ENCODE measurements around the gene CCDC24.

CCDC24 gene

GRCh38 chr1:43980255-43981134, 10.9 kb upstream of the CCDC24 start:
- DNase-seq (ENCODE audit: low spot score), result no peak

- no peak for DNase-seq (ENCODE audit: low spot score)
Measured at GRCh38 chr1:43981135-43981491, 10.3 kb upstream of the CCDC24 start.

DNA sequence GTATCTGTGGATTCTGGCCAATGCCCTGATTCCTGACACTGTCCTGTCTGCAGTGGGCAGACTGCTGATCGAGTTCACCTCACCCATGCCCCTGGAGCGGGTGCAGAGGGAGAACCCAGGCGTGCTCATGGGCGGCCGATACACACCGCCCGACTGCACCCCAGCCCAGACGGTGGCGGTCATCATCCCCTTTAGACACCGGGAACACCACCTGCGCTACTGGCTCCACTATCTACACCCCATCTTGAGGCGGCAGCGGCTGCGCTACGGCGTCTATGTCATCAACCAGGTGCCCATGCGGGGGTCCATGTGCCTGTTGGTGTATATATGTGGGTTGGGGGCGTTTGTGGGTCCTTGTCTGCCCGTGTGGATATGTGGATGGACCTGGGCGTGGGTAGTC, 9.8 kb upstream of the CCDC24 start:
- no peak for DNase-seq (ENCODE audit: low spot score)

DNA sequence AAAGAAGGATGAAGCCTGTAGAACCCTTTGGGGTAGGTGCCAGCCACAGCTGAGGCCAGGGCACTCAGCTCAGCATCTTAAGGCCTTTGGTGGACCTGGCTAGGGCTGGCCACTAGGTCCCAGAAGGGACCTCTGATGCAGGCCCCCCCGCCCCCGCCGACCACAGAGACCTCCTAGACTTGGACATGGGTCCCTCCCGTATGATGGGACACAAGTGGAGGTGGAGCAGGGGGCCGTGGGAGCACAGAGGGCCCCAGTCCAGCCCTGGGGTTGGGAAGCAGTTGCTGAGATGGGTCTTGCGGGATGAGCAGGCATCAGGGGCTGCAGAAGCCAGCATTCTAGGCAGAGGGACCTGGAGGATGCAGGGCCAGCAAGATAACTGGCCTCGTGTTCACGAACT, 9.2 kb upstream of the CCDC24 start:
- no peak for DNase-seq (ENCODE audit: low spot score)

DNA sequence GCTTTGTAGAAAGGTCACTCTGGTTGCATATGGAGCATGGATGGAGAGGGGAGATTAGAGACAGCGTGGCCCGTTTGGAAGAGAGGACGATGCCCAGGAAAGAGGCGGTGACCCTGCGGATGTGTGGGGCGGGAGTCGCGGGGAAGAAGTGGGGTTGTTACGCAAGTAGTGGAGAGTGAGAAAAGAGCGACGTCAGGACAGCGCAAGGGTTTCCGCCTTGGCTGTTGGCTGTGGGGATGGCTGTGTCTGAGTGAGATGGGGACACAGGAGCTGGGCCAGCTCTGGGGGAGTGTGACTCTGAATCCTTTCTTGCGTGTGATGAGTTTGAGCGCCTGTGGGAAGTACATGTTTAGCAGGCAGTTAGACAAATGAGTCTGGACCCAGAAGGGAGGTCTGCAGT, 8.6 kb upstream of the CCDC24 start:
- DNase-seq (ENCODE audit: low spot score), result no peak

GRCh38 chr1:43983253-43983899, 8.0 kb upstream of the CCDC24 start:
- no peak for DNase-seq (ENCODE audit: low spot score)

DNA sequence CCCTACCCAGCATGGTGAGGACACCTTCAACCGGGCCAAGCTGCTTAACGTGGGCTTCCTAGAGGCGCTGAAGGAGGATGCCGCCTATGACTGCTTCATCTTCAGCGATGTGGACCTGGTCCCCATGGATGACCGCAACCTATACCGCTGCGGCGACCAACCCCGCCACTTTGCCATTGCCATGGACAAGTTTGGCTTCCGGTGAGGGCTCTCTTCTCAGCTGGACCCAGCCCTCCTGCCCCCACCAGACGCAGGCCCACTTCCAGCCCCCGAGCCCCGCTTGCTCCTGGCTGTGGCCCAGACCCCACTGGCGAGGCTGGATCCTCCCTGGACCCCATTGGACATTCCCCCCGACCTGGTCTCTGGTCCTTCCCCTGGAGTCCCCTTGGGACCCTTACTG, 6.5 kb upstream of the CCDC24 start:
- DNase-seq (ENCODE audit: low spot score), result no peak

DNA sequence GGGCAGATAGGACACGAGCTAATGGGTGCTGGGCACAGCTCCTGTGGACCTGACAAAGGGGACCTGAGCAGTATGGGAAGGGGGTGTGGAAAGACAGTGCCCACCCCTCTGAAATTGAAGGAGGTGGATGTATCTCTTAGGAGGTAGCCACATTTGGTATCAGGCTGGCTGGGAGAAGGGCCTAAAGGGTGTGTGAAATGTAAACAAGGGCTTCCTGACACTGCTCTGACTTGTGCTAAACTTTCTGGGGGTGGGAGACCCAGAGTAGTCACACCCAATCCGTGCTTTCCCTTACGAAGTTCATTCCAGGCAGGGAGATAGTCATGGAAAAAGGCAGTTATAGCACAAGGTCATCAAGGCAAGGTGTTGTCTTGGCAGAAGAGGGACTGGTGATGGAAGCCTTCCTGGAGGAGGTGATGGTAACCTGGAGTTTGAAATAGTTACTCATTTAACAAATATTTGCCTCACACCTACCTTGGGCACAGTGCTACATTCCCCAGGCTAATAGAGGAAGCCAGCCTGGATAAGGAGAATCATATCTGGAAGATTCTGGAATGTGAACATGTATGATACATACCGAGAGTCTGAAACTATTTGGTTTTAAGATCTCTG, 5.3 kb upstream of the CCDC24 start:
- no peak for DNase-seq (ENCODE audit: low spot score)

- DNase-seq (ENCODE audit: low spot score), result no peak
Measured at GRCh38 chr1:43986712-43987111, 4.7 kb upstream of the CCDC24 start.

DNA sequence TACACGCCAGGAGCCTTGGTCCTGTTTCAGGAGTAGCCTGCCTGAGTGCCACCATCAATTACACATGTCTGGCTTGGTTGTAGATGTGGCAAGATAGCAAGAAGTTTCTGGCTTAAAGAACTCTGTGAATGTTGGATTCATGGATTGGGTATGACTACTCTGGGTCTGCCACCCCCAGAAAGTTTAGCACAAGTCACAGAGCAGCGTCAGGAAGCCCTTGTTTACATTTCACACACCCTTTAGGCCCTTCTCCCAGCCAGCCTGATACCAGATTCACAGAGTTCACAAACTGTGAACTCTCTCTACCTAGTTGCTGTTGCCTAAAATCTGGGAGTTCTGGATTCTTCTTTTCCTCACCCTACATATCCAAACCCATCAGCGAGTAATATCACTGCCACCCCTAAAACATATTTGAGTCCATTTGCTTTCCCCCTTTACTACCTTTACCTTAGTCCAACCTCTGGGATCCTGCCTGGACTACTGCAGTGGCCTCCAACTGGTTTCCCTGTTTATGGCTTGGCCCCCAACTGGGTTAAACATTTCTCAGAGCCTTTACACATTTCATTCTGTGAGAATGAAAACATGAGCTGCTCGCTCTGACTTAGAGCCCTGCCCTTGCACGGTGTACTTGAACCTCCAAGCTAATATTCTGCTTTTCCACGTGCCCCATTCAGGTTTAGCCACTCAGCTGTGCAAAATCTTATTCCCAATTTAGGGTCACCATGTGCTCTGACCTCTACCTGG, 4.1 kb upstream of the CCDC24 start:
- DNase-seq (ENCODE audit: low spot score), result no peak

- no peak for DNase-seq (ENCODE audit: low spot score)
Measured at GRCh38 chr1:43990271-43991199, 864 bp upstream of the CCDC24 start.

- no peak for DNase-seq (ENCODE audit: low spot score)
Measured at GRCh38 chr1:43991200-43991475, 261 bp upstream of the CCDC24 start.

DNA sequence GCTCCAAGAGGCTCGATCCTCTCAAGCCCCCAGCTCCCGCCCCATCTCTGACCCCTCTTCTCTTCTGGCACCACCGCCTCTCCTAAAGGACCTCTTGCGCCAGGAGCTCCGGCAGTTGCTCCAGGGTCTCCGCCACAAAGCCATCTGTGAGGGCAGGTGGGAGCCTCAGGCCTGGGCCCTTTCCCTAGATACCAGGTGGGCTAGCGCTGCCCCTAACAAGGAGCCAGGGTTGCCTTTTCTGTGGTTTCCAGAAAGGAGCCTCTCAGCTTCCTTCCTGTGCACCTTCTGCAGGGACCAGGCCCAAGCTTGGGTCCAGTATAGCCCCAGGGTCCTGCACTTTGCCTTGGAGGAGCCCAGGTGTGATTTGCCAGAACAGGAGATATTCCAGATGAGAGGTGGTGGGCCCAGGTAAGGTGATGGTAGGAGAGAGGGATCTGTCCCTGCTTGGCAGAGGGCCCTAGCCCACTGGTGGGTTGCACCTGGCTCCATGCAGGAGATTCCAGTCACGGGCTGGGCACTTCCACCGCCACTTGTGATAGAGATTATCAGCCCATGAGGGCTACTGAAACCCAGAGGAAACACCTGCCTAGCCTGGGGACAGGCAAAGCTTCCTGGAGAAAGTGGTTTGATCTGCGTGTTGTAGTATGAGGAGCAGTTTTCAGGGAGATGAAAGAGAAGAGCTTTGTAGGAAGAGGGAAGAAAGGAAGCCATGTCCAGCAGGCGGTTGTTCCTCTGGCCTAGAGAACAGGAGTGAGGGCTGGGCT, 1.0 kb downstream of the CCDC24 start:
- no peak for DNase-seq (ENCODE audit: low spot score)

DNA sequence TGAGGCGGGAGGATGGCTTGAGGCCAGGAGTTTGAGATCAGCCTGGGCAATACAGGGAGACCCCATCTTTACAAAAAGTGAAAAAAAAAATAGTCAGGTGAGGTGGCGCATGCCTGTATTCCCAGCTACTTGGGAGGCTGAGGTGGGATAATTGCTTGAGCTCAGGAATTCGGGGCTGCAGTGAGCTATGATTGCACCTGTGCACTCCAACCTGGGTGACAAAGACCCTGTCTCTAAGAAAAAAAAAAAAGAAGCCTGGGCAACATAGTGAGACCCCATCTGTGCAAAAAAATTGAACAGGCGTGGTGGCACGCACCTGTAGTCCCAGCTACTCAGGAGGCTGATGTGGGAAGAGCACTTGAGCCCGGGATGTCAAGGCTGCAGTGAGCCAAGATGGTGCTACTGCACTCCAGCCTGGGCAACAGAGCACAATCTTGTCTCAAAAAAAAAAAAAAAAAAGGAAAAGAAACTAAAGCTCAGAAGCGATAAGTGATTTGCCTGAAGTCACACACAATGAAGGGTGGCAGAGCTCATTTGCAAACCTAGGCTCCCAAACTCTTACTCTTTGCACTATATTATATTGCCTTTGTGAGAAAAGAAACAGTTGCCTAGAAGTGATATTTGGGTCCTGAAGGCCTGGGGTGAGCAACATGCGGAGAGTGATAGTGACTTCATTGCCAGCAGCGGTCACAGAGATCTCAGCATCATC, 2.0 kb downstream of the CCDC24 start:
- DNase-seq (ENCODE audit: low spot score), result no peak

- DNase-seq (ENCODE audit: low spot score), result no peak
Measured at GRCh38 chr1:43994071-43994470, 2.7 kb downstream of the CCDC24 start.

DNA sequence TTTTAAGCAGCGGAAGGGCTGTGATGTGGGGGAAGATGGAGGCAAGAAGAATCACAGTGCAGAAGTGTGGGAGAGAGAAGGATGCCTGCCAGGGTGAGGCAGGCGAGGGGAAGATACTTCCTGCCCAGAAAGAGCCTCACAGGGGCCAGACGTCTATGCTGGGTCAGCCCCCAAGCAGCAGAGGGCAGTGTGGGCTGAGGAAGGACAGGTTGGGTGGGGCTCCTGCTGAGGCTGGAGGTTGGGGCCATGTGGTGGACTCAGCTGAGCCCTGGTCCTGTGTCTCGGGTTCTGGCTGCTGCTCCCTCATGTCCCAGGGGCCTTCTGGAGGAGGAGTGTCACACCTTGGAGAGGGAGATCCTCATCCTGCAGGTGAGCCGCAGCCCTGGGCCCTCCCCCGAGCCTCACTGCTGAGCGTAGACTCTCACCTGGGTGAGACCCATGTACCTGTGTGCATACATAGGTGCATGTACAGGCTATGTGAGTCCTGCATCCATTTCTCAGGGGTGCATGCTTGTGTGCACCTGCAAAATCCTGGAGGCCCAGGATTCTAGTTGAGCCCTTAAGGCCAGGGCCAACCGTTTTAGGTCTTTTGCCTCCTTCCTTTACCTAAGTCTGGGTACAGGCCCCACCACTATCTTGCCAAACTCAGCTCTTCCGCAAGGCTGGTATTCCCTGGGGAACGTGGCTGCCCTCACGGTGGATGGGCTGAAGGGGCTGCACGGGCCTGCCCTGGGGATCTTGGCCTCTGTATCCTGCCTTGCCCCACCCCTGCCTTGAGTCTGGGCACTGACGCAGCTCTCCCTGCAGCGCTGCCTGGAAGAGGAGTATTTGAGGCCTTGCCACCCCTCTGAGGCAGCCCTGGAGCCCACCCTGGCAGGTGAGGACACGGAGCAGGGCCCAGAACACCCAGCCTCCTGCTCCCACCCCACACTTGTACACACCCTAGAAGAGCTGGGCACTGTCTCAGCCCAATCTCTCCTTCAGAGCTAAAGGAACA, 3.7 kb downstream of the CCDC24 start:
- DNase-seq (ENCODE audit: low spot score), result no peak

GRCh38 chr1:43995984-43996732, 4.8 kb downstream of the CCDC24 start:
- no peak for DNase-seq (ENCODE audit: low spot score)

- no peak for DNase-seq (ENCODE audit: low spot score)
Measured at GRCh38 chr1:43996733-43997115, 5.3 kb downstream of the CCDC24 start.
